GM19240 (cell line): Measurements from ENCODE around the gene AGRN.
"Not testable (repeated sequence)": the region's sequence is repeated elsewhere in the genome, so short reads cannot be mapped to it uniquely, and the experiment has no call there.

ENCODE experiments used
- DNase-seq: peaks from one replicate; pipeline ENCODE4 v3.0.0; 2011; ENCODE audit warnings: low spot score; ENCODE audit not compliant: insufficient read length

Gene AGRN

DNA sequence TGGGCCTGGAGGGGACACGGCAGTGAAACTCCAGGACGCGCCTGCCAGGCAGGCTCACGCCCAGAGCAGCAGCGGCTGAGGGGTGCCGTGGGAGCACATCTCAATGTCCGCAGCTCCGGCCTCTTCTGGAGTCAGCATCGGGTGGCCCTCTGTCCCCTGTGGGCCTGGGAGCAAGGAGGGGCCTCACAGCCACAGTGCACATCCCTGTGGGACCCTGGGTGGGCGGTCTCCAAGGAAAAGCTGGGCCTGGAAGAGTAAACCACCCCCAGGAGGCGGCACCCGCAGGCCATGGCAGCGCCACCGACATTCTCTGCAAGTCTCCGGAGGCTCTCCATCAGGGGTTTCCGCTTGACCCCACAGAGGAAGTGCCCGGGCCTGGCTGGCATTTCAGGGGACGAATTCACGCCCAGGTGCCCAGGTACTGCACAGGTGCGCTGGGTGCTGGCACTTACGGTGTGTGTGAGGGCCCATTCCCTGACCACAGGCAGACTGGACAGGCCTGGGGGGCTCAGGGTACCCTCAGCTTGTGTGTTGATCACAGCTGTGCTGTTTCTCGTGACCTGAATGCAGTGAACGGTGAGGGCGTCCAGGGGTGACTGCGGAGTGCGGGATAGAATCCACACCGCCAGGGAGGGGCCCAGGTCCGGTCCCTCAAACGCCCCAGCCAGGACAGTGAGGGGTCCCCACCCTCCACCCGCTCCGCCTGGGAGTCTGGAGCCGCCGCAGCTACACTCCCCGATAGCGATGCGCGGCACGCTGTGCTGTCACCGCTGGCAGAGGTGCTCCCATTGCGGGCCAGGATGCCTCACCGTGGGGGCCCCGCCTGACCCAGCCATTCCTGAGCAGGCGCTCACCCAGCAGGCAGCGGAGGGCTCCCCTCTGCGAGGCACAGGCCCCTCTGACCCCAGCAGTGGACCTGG is 70.8 kb downstream of the AGRN start:
- no peak for DNase-seq

DNA sequence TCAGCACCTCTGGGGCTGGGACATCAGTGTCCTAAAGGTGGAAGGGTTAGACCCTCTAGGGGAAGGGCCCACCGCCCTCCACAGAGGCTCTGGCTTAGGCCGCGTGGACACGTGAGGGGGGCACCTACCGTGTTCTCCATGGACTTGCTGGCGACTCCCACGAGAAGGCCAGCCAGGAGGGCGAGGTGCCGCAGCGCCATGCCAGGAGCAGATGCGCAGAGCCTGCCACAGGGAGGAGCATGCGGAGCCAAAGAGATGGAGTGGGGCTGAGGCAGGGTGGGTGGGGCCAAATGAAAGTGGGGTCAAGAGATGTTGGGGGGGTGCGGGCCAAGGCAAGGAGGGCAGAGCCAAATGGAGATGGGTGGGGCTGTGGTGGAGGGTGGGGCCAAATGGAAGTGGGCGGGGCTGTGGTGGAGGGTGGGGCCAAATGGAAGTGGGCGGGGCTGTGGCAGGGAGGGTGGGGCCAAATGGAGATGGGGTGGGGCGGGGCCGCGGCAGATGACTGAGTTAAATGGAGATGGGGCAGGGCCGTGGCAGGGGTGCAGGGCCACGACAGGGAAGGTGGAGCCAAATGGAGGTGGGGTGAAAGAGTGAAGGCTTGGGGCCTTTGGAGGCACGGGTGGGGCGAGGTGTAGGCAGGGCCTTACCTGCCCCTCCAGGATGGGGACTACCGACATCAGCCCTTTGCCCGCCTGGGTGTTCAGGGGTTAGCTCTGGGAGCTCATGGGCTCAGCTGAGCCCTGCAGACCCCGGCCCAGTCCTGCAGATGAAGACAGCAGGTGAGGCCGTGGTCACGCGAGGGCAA is 71.6 kb downstream of the AGRN start:
- no peak for DNase-seq

DNA sequence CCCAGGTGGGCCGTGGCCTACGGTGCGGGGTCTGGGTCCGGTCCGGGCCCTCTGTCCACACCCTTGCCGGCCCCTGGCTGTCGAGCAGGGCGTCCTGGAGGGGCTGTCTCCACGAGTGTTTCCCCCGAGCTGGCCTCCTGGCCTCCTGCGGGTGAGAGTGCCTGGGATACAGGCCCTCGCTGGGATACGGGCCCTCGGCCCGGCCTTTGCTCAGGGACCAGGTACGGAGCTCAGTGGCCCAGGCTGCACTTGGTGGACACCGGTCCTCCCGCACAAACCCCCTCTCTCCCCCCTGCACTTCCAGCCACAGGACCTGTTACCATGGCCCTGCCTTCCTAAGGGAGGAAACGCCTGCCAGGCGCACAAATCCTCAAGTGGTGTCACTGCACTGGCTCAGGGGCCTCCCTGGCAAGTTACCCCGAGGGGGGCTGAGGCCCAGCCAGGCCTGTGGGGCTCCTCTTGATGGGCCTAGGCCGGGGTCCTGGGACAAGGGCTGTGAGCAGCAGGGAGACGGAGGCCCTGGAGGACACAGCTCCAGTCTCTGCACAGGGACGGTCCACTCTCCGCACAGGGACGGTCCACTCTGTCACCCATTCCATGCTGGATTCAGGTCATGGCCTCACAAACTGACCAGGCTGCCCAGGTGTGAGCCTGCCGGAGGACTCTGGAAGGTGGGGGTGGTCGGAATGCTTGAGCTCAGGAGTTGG is 72.4 kb downstream of the AGRN start:
- no peak for DNase-seq

DNA sequence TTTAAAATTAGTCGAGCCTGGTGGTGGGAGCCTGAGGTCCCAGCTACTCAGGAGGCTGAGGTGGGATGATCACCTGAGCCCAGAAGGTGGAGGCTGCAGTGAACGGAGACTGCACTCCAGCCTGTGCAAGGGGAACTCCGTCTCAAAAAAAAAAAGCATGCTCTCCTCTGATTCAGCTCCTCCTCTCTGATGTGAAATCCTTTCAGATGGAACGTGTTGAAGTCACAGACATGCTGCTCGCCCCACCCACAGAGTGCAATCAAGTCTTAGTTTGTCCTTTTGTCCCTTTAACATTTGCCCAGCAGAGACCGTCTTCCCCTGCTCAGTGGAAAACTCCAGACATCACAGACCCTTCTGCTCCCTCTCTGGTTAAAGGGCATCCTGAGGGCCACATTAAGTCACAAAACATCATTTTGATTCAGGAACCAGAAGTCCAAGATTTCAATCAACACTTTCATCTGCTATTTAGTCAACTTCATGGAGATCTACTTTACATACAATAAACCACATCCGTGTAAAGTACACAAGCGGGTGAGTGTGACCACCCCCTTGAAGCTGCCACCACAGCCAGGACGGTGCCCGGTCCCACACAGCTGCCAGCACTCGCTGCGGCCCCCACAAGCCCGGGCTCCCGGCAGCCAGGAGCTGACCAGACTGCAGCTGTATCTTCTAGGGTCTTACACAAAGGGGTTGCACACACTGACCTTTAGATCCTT is 73.1 kb downstream of the AGRN start:
- DNase-seq: no peak

DNA sequence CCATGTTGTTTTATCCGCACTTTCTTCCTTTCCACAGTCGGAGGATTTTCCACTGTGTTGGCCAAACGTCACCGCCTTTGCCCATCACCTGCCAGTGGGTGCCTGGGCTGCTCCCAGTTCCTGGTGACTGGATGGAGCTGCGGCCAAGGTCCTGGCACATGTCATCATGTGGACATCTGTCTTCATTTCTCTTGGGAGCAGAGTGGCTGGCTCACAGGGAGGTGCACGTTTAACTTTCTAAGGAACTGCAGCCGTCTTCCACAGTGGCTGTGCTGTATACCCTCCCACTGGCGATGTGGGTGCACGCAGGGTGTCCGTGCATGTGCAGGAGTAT is 73.7 kb downstream of the AGRN start:
- DNase-seq: no peak

DNA sequence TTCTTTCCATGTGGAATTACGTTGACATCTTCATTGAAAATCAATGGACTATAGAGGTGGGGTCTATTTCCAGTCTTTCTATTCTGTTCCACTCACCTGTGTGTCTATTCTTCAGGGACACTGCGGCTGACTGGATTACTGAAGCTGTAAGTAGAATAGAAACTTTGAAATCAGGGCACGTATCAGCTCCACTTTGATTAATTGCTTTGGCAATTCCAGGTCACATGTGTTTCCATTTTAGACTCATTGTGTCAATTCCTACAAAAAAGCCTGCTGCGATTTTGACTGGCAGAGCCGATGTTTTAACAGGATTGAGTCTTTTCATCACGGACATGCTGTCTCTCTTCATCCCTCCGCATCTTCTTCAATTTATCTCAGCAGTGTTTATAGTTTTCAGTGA is 75.1 kb downstream of the AGRN start:
- no peak for DNase-seq

DNA sequence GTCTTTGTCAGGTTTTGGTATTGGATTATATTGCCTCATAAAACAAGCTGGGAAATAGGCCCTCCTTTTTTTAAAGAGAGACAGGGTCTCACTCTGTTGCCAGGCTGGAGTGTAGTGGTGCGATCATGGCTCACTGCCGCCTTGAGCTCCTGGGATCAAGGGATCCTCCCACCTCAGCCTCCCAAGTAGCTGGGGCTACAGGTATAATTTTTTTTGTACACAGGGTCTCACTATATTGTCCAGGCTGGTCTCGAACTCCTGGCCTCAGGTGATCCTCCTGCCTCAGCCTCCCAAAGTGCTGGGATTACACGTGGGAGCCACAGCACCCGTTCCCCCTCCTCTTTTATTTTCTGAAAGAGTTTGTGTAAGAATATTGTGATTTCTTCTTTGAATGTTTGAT is 76.2 kb downstream of the AGRN start:
- DNase-seq: not testable (repeated sequence)

DNA sequence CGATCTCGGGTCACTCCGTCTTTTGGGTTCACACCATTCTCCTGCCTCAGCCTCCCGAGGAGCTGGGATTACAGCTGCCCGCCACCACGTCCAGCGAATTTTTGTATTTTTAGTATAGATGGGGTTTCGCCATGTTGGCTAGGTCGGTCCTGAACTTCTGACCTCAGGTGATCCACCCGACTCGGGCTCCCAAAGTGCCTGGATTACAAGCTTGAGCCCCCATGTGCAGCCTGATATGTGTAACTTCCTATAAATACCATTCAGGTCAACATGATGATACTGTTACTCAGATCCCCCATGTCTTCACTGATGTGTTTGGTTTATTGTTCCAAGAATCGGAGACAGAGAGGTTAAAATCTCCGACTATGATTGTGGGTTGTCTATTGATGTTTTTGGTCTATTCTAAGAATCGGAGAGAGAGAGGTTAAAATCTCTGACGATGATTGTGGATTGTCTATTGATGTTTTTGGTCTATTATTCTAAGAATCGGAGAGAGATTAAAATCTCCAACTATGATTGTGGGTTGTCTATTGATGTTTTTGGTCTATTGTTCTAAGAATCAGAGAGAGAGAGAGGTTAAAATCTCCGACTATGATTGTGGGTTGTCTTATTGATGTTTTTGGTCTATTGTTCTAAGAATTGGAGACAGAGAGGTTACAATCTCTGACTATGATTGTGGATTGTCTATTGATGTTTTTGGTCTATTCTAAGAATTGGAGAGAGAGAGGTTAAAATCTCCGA is 78.9 kb downstream of the AGRN start:
- DNase-seq: no peak

DNA sequence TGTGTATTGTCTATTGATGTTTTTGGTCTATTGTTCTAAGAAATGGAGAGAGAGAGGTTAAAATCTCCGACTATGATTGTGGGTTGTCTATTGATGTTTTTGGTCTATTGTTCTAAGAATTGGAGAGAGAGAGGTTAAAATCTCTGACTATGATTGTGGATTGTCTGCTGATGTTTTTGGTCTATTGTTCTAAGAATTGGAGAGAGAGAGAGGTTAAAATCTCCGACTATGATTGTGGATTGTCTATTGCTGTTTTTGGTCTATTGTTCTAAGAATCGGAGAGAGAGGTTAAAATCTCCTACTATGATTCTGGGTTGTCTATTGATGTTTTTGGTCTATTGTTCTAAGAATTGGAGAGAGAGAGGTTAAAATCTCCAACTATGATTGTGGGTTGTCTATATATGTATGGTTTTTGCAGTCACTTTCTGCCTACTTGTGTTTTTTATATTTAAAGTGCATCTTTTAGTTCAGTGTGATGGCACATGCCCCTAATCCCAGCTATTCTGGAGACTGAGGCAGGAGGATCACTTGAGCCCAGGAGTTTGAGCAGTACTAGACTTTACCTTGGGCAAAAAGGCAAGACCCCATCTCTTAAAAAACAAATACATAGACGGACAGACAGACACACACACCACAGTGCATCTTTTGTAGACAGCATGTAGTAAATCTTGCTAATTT is 79.7 kb downstream of the AGRN start:
- no peak for DNase-seq

DNA sequence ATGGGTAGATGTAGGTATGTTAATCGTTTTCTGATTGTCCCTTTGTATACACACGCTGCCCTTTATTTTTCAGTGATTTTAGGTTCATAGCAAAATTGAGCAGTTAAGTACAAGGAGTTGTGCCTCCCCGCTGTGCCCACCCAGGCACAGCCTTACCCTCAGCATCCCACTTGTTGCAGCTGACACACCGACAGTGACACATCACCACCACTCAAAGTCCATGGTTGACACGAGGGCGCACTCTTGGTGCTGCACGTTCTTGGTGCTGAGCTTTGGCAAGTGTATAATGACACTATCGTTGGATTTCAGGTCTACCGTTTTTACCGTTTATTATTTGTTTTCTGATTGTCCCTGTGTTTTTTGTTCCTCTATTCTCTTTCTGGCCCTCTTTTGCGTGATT is 80.4 kb downstream of the AGRN start:
- no peak for DNase-seq

DNA sequence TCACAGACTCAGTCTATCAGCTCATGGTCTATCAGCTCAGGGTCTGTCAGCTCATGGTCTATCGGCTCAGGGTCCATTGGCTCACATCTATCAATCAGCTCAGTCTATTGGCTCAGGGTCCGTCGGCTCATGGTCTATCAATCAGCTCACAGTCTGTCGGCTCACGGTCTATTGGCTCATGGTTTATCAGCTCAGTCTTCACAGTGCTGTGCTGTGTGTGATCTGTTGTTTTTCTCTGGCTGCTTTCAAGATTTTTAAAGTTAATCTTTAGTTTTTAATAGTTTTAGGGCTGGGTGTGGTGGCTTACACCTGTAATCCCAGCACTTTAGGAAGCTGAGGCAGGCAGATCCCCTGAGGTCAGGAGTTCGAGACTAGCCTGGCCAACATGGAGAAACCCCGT is 81.6 kb downstream of the AGRN start:
- no peak for DNase-seq

DNA sequence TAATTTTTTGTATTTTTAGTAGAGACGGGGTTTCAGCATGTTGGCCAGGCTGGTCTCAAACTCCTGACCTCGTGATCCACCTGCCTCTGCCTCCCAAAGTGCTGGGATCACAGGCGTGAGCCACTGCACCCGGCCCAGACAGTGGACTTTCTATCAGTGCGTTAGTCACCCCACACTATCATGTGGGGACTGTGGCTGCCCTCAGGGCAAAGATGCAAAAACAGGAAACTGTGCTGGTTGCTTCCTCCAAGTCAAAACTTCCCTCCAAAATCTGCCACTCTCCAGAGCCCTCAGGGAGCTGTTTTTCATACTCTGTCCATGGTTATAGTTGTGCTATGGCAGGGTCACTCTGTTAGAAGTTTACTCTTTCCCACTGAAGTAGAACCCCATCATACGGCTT is 84.2 kb downstream of the AGRN start:
- DNase-seq: not testable (repeated sequence)
